Activated naive CD4-positive, alpha-beta T cell treated with anti-CD3 and anti-CD28 coated beads, Interleukin-2, amount 50 U/mL, for 24 hours (primary cell): ENCODE results near the gene CPT1B.

Source experiments
- H3K27ac Mint-ChIP-seq: one replicate; pipeline ENCODE4 v1.8.0; 2021; ENCODE audit warnings: mild to moderate bottlenecking, mixed read lengths
- H3K27me3 Mint-ChIP-seq: one replicate; pipeline ENCODE4 v1.8.0; 2021; ENCODE audit warnings: mixed read lengths
- H3K36me3 Mint-ChIP-seq: one replicate; pipeline ENCODE4 v1.8.0; 2021; ENCODE audit warnings: mixed read lengths
- H3K4me1 Mint-ChIP-seq: one replicate; pipeline ENCODE4 v1.8.0; 2021; ENCODE audit warnings: mixed read lengths
- H3K4me3 Mint-ChIP-seq: one replicate; pipeline ENCODE4 v1.8.0; 2021; ENCODE audit warnings: mild to moderate bottlenecking, mixed read lengths
- H3K9me3 Mint-ChIP-seq: one replicate; pipeline ENCODE4 v1.8.0; 2021; ENCODE audit warnings: mixed read lengths

The CPT1B gene

DNA sequence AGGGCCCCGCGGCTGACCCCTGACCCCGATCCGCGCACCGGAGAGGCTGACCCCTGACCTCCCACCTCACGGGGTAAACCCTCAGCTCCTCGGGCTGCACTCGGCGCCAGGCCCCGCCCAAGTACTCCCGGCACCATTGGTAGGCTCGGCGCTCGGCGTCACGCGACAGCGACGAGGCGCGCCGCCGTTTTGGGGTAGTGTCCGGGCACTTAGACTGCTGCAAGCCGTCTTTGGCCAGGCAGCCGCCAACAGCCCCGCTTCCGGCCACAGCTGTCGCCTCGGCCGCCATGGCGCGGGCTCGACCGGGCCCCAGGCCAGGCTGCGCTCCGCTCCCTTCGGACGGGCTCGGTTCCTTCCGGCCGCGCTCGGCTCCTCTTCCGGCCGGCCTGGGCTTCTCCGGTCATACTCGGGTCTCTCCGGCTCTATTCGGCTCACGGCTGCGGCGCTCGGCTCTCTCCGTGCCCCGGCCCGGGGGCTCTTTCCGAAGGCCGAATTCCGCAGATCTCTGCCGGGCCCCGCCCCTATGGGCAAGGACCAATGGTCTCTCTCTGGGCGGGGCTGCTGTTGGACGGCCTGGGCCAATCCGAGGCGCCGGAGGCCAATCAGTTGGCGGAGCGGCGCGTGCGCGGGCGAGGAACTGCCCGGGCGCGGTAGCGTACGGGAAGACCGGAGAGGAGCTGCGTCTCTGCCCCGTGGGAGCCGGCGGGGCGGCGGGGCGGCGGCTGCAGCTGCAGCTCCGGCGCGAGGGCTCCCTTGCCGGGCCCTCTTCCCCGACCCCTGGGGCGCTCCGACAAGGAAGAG, 4.5 kb upstream of the CPT1B start, which contains the start of gene CHKB:
Gene CHKB, minus strand, starts transcription at position 357 of the 801 bp plus-strand sequence. Its CDS starts 68 bp downstream, at position 289.
- Mint-ChIP-seq H3K9me3 (no peaks in the 10 kb centered on the region), H3K27ac (peak within 1 kb of the TSS; percentile 98), H3K27me3 (no peaks in the 10 kb centered on the region), H3K4me3 (peak within 1 kb of the TSS; percentile 97), H3K4me1 (peaks cover 14% of the 10 kb centered on the region), H3K36me3 (no peaks in the 10 kb centered on the region)

DNA sequence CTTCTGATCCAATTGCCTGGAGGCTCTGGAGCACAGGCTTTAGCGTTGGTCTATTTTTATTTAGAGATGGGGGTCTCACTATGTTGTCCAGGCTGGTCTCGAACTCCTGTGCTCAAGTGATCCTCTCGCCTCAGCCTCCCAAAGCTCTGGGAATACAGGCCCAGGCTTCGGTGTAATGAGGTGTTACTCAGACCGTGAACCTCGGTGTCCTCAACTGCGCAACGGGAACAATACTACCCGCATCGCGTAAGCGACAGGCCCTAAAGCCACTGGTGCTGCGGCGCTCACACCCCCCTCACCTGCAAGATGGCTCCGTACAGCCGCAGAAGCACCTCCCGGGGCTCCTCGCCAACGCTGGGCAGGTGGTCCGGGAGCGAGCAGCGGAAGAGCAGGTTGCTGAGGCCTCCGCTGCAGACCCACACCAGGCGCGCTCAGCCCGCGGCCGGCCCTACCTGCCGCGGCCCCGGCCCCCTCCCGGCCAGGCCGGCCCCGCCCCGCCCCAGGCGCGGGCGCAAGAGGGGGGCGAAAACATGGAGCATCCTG, 3.8 kb upstream of the CPT1B start:
- no peaks in the 10 kb centered on the region for H3K36me3 Mint-ChIP-seq
- peak overlapping the region; percentile 97 for H3K4me3 Mint-ChIP-seq
- no peaks in the 10 kb centered on the region for H3K9me3 Mint-ChIP-seq
- peak overlapping the region; percentile 30 for H3K27ac Mint-ChIP-seq
- H3K4me1 Mint-ChIP-seq = peaks cover 21% of the 10 kb centered on the region
- H3K27me3 Mint-ChIP-seq = no peaks in the 10 kb centered on the region

DNA sequence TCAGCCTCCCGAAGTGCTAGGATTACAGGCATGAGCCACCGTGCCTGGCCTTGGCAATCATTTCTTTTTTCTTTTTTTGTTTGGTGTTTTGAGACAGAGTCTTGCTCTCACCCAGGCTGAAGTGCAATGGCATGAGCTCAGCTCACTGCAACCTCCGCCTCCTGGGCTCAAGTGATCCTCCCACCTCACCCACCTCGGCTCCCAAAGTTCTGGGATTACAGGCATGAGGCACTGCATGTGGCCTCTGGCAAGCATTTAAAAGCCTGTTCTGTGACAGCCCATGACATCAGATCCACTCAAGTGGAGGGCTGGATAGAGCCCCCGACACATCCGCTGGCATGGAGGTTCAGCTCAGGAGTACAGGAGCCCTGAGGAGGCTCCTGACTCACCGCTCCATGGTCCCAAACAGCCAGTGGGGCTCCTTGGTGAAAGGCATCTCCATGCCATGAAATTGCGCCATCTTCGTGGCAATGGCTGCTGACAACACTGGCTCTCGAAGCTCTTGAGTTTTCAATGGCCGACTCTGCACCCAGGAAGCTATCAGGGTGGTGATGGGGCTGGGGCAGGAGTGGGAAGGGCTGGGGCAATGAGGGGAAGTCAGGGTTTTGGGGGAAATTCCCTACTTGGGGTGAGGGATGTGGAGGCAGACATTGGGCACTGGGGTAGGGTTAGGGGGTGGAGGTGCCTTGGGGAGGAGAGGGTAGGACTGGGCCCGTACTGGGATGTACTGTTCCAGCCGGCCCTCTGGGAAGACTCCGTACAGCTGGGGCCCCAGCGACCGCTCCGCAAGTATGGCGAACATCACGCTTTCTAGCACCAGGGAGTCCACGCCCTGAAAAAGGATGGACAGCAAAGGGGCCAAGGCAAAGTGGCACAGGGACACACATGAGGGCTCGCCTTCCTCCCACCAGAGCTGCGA, 3.1 kb upstream of the CPT1B start:
- no peak overlapping the region for H3K27ac Mint-ChIP-seq
- H3K4me1 Mint-ChIP-seq = peaks cover 23% of the 10 kb centered on the region
- peak overlapping the region; percentile 84 for H3K4me3 Mint-ChIP-seq
- no peaks in the 10 kb centered on the region for H3K36me3 Mint-ChIP-seq
- no peaks in the 10 kb centered on the region for H3K9me3 Mint-ChIP-seq
- no peaks in the 10 kb centered on the region for H3K27me3 Mint-ChIP-seq

DNA sequence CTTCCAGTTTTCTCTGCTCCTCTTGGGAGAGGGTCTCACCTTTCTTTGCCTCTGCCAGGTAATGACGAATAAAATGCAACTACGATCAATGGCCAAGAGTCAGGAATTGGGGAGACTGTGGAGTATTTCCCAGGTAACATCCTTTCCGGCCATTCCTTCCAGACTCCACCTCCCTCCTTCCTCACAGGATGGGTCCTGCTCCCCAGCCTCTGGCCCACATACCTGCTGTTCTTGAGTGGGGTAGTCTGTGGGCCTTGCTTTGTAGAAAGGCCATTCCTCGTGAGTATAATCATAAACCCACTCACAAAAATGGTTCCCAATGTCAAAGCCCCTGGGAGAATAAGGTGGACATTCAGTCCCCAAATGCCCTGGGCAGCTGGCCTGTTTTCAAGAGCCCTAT, 1.5 kb upstream of the CPT1B start:
- Mint-ChIP-seq H3K27ac (no peak overlapping the region), H3K9me3 (no peaks in the 10 kb centered on the region), H3K27me3 (no peaks in the 10 kb centered on the region), H3K36me3 (no peaks in the 10 kb centered on the region), H3K4me3 (no peak overlapping the region), H3K4me1 (peaks cover 23% of the 10 kb centered on the region)

DNA sequence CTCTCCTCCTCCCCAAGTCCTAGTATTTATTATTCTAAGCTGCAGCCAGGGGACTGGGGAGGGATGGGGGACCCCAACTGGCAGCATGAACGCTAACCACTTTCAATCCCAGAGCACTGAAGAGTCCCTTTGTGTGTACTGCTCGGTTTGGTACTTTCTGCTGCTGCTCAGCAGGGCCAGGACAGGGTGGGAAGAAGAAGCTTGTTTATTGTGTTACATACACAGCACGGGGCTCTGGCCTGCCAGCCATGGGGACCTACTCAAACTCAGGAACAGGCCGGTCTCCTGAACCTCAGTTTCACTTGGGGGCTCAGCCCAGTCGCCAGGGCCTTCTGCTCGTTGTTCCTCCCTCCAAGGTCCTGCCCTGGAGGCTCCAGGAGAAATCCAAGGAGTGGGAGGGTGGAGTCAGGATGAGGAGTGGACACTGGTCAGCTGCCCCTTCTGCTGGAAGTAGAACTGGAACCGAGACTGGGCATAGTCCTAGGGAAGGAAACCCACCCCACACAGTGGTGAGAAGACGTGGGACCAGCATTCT, 616 bp upstream of the CPT1B start:
- Mint-ChIP-seq H3K9me3 (no peaks in the 10 kb centered on the region), H3K27me3 (no peaks in the 10 kb centered on the region), H3K27ac (no peak overlapping the region), H3K36me3 (no peaks in the 10 kb centered on the region), H3K4me3 (no peak overlapping the region), H3K4me1 (peaks cover 22% of the 10 kb centered on the region)

DNA sequence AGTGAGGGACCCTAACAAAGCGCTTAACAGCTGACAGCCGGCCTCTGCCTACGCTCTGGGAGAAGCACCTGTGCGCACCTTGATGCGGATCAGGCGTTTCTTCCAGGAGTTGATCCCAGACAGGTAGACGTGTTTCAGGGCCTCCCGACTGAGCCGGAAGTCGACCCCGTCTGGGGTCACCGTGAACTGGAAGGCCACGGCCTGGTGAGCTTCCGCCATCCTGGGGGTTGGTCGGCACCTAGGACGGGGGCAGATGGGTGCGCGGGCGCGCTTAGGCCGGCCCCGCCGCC, 585 bp downstream of the CPT1B start:
- H3K9me3 Mint-ChIP-seq = no peaks in the 10 kb centered on the region
- no peaks in the 10 kb centered on the region for H3K27me3 Mint-ChIP-seq
- no peak overlapping the region for H3K4me3 Mint-ChIP-seq
- peaks cover 16% of the 10 kb centered on the region for H3K4me1 Mint-ChIP-seq
- no peaks in the 10 kb centered on the region for H3K36me3 Mint-ChIP-seq
- no peak overlapping the region for H3K27ac Mint-ChIP-seq

DNA sequence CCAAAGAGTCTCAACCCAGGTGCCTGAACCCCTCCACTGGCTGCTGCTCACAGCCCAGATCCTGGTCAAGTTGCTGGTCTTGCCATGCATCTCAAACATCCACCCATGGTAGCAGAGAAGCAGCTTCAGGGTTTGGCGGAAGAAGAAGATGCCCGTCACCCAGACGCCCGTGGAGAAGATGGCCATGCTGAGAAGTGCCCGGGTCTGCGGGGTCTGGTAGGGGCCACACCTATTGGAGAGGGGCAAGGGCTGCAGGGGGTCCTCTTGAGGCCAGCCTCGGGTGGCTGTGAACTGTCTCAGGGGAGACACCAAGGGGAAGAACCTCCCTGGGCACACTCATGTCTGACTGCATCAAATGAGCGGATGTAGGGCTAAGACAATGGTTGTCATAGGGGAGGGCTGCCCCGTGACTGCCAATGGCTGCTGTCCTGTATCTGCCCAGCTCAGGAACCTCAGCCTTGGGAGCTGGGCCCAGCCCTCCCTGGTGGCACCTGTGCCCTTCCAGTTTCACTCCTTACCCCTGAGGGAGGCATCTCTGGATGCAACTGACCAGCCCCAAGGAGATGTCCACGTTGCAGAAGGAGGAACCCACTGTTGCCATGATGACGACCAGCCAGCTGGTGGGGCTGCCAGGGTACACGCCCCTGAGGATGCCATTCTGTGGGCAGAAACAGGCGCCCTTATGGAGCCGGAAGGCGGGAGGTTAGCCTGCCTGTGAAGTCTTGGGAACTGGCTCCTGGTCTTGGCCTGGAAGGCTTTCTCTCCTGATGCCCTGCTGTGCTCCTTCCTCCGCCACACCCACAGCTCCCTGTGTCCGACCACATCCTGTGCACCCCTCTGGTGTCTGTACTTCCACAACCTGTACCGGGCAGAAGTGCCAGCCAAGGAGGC, 1.2 kb downstream of the CPT1B start:
- H3K9me3 Mint-ChIP-seq = no peaks in the 10 kb centered on the region
- no peak overlapping the region for H3K27ac Mint-ChIP-seq
- H3K36me3 Mint-ChIP-seq = no peaks in the 10 kb centered on the region
- H3K4me3 Mint-ChIP-seq = no peak overlapping the region
- no peaks in the 10 kb centered on the region for H3K27me3 Mint-ChIP-seq
- H3K4me1 Mint-ChIP-seq = peaks cover 16% of the 10 kb centered on the region

DNA sequence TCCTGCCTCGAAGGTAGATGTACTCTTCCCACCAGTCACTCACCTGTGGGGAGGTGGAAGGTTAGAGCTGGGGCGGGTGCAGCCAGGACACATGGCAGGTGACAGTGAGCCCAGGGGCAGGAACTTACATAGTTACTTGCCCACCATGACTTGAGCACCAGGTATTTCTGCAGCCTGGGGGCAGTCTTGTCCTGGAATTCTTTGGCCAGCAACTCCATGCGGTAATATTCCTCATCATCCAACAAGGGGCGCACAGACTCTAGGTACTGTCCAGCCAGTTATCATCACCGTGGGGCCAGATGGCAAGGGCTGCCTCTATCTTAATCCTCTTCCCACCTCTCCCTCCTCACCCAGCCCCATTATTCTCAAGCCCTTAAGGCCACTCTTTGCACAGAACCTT, 2.2 kb downstream of the CPT1B start:
- no peak overlapping the region for H3K27ac Mint-ChIP-seq
- peaks cover 16% of the 10 kb centered on the region for H3K4me1 Mint-ChIP-seq
- no peaks in the 10 kb centered on the region for H3K9me3 Mint-ChIP-seq
- H3K36me3 Mint-ChIP-seq = no peaks in the 10 kb centered on the region
- H3K4me3 Mint-ChIP-seq = no peak overlapping the region
- no peaks in the 10 kb centered on the region for H3K27me3 Mint-ChIP-seq

DNA sequence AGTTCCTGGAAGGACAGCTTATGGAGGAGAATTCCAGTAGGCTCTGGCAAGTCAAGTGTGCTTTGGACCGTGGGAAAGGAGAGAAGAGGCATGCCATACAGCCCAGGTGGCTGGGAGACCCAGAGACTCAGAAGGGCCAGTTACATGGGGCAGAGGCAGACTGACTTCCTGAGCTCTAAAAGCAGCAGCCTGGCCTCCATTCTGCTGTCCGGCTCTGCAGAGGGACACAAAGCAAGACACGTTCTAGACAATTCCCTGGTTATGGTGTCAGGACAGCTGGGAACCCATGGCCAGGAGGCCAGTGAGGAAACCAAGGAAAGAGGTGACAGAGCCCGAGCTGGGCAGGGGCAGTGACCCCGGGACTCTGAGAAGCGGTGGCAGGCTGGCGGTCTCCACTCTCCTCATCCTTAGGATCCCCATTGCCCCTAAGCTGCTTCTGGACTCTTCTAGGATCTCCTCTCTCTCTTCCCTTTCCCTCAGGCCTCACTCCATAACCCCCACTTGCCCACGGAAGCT, 2.7 kb downstream of the CPT1B start:
- H3K36me3 Mint-ChIP-seq = no peaks in the 10 kb centered on the region
- H3K27ac Mint-ChIP-seq = no peak overlapping the region
- no peaks in the 10 kb centered on the region for H3K9me3 Mint-ChIP-seq
- H3K4me1 Mint-ChIP-seq = peaks cover 14% of the 10 kb centered on the region
- no peak overlapping the region for H3K4me3 Mint-ChIP-seq
- no peaks in the 10 kb centered on the region for H3K27me3 Mint-ChIP-seq

DNA sequence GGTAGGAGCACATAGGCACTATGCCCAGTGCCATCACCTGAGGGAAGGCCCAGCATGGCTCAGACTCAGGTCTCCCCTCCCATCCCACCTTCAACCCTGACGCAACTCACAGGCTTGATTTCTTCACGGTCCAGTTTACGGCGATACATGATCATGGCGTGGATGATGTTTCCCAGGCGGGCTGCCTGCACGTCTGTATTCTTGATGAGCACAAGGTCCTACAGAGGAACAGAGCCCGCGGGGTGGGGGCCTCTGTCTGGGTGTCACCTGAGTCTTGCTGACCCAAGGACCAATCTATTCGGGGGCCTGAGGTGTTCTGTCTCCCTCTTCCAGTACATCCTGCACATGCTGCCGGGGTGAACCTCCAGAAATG, 3.9 kb downstream of the CPT1B start:
- Mint-ChIP-seq H3K4me3 (no peak overlapping the region), H3K27me3 (no peaks in the 10 kb centered on the region), H3K9me3 (no peaks in the 10 kb centered on the region), H3K36me3 (peaks cover 1% of the 10 kb centered on the region), H3K4me1 (peaks cover 9% of the 10 kb centered on the region), H3K27ac (no peak overlapping the region)

DNA sequence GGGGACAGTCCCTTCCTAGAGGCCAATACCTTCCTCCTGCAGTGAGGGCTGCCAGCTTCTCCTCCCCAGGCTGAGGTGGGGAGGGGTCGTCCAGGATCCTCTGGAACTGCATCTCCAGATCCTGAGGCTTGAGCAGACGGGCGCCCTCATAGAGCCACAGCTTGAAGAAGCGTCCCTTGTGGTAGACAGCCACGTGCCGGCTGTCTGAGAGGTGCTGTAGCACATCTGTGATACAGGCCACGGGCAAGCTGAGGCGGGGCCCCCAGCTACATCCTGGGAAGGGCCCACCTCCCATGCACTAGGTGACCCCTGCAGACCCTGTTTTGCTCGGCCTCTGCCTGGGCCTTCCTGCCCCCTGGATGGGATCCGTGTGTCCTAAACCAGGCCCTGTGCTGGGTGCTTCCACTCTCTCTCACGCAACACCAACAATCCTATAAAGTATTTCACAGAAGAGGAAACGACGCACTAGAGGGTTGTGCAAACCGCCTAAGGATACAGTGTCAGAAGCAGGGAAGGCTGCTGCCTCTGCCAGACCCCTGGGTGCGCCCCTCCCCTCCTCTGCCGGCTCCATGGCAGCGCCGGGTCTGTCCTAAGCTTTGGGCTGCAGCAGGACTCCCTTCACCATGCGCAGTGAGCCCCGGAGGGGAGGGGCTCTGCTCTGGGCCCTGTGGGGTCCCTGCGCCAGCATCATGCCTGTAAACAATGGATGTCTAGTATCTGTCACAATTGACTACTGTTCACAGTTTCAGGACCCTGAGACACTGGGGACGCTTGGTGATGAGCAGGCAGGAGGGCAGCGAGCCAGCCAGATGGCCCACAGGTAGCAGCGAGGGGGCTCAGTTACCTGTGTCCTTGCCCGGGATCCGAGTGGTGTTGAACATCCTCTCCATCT, 4.5 kb downstream of the CPT1B start:
- Mint-ChIP-seq H3K36me3 (peaks cover 3% of the 10 kb centered on the region), H3K4me1 (peaks cover 9% of the 10 kb centered on the region), H3K9me3 (no peaks in the 10 kb centered on the region), H3K4me3 (no peak overlapping the region), H3K27me3 (no peaks in the 10 kb centered on the region), H3K27ac (no peak overlapping the region)

DNA sequence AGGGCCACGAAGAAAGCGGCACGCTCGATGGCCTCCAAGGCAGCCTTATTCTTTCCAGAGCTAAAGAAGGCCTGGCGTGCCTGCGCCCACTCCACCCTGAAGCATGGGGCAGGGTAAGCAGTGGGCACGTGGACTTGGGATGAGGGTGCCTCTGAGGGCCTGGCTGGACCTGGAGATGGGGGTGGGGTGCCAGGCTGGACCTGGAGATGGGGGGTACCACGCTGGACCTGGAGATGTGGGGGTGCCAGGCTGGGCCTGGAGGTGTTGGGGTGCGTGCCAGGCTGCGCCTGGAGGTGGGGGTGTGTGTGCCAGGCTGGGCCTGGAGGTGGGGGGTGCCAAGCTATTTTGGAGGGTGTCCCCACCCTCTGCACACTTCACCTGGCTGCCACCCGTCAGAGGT, 5.3 kb downstream of the CPT1B start:
- Mint-ChIP-seq H3K27me3 (no peaks in the 10 kb centered on the region), H3K36me3 (peaks cover 3% of the 10 kb centered on the region), H3K4me1 (peaks cover 9% of the 10 kb centered on the region), H3K9me3 (no peaks in the 10 kb centered on the region), H3K4me3 (no peak overlapping the region), H3K27ac (no peak overlapping the region)

DNA sequence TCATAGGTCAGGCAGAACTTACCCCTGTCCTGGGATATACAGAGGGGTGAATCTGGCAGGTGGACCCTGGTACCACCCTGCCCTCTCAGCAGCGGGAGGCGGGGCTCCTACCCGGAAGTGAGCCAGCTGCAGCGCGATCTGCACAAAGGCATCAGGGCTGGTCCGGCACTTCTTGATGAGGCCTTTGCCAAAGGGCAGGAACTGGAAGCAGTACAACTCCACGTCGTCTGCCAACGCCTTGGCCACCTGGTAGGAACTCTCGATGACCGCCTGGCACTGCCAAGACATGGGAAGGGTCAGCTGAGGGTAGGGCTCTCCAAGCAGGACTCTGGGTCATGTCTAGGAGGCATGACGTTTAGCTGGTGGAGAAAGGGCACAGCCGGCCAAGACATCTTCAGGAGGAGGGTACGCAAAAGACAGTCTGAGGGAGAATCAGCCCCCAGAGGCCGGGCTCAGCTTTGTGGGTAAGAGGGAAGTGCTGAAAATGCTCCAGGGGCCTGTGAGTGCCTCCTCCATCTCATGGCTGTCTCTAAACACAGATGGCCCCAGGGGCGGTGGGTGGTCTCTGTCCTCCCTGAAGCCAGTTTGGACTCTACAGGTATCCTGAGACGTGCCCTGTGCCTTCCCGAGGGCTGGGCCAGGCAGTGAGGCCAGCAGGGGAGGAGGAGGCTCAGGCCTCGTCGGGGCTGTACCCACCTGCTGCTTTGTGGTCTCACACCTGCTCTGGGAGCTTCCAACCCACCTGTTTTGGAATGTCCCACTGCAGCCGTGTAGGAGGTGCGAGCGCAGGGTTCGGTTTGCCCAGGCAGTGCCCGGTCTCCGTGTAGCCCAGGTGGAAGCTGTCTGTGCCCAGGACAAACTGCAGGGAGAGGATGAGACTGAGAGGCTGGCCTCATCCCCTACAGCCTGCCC, 6.7 kb downstream of the CPT1B start:
- no peak overlapping the region for H3K27ac Mint-ChIP-seq
- no peak overlapping the region for H3K4me3 Mint-ChIP-seq
- no peaks in the 10 kb centered on the region for H3K4me1 Mint-ChIP-seq
- peaks cover 3% of the 10 kb centered on the region for H3K36me3 Mint-ChIP-seq
- no peaks in the 10 kb centered on the region for H3K27me3 Mint-ChIP-seq
- H3K9me3 Mint-ChIP-seq = no peaks in the 10 kb centered on the region
